Activated B cell treated with CpG ODN at 0.5 μM for 24 hours (primary cell): ENCODE data around the gene TMEM74B. TPM values are rescaled to one million over a fixed set of nuclear protein-coding genes. Genes with fewer than 3 reads are reported as not detected.

Experiments used
- ATAC-seq: fragments of 200-7000 bp; cut with Tn5 transposase; one replicate; pipeline ENCODE4 v1.10.0; 2021; ENCODE audit warnings: low read depth, mild to moderate bottlenecking, moderate library complexity
- CTCF ChIA-PET: fragments of 350-600 bp; sonication (Branson Sonifier 250); formaldehyde crosslinking; loops from one replicate; lab custom pipeline; 2021; ENCODE audit warnings: antibody characterized with exemption; lab: Charles Lee
- POLR2A ChIA-PET: fragments of 350-600 bp; sonication (Branson Sonifier 250); formaldehyde crosslinking; loops from one replicate; lab custom pipeline; 2021; ENCODE audit warnings: antibody characterized with exemption; lab: Charles Lee
- DNase-seq: peaks from one replicate; pipeline ENCODE4 v3.0.0; 2022
- H3K27ac Mint-ChIP-seq: one replicate; pipeline ENCODE4 v1.8.0; 2020; ENCODE audit warnings: mixed read lengths
- H3K27me3 Mint-ChIP-seq: one replicate; pipeline ENCODE4 v1.8.0; 2021; ENCODE audit warnings: mixed read lengths
- H3K36me3 Mint-ChIP-seq: one replicate; pipeline ENCODE4 v1.8.0; 2021; ENCODE audit warnings: low read depth, mixed read lengths
- H3K4me1 Mint-ChIP-seq: one replicate; pipeline ENCODE4 v1.8.0; 2021; ENCODE audit warnings: mixed read lengths
- H3K4me3 Mint-ChIP-seq: one replicate; pipeline ENCODE4 v1.8.0; 2020; ENCODE audit warnings: mild to moderate bottlenecking, mixed read lengths
- H3K9me3 Mint-ChIP-seq: one replicate; pipeline ENCODE4 v1.8.0; 2020; ENCODE audit warnings: mixed read lengths
- intact Hi-C: fragments of 100-400 bp; cut with micrococcal nuclease; formaldehyde crosslinking; loops from one replicate; pipeline ENCODE4 v1.15.1; 2024
- total RNA-seq: library from RNA; stranded (reverse); gene quantifications from 2 replicates; pipeline ENCODE4 v1.2.3, GENCODE V29; 2022
- TF ChIP-seq, protein P1 (sequence below): fragments of 200-600 bp; IDR thresholded peaks from one replicate; pipeline ENCODE4 v1.8.0; 2022; ENCODE audit warnings: antibody characterized with exemption, mild to moderate bottlenecking

Gene TMEM74B
- total RNA-seq, 1 donor from 2014 or later, result 0.20 TPM

GRCh38 chr20:1190847-1191246 is 6.1 kb upstream of the TMEM74B start:
- intact Hi-C loops, result no loop called here
- TF ChIP-seq, protein P1, sequence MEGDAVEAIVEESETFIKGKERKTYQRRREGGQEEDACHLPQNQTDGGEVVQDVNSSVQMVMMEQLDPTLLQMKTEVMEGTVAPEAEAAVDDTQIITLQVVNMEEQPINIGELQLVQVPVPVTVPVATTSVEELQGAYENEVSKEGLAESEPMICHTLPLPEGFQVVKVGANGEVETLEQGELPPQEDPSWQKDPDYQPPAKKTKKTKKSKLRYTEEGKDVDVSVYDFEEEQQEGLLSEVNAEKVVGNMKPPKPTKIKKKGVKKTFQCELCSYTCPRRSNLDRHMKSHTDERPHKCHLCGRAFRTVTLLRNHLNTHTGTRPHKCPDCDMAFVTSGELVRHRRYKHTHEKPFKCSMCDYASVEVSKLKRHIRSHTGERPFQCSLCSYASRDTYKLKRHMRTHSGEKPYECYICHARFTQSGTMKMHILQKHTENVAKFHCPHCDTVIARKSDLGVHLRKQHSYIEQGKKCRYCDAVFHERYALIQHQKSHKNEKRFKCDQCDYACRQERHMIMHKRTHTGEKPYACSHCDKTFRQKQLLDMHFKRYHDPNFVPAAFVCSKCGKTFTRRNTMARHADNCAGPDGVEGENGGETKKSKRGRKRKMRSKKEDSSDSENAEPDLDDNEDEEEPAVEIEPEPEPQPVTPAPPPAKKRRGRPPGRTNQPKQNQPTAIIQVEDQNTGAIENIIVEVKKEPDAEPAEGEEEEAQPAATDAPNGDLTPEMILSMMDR, result no peak
- Mint-ChIP-seq H3K36me3 (no peaks in the 10 kb centered on the region), H3K27me3 (peaks cover 10% of the 10 kb centered on the region), H3K27ac (no peak overlapping the region), H3K4me3 (no peak overlapping the region), H3K9me3 (no peaks in the 10 kb centered on the region), H3K4me1 (peaks cover 3% of the 10 kb centered on the region)
- ATAC-seq (no peak), DNase-seq (no peak)
- ChIA-PET CTCF (no interaction called here), POLR2A (no interaction called here)

- Mint-ChIP-seq H3K27me3 (peaks cover 11% of the 10 kb centered on the region), H3K4me3 (no peak overlapping the region), H3K4me1 (peaks cover 4% of the 10 kb centered on the region), H3K9me3 (no peaks in the 10 kb centered on the region), H3K36me3 (no peaks in the 10 kb centered on the region), H3K27ac (no peak overlapping the region)
- TF ChIP-seq, protein P1, result no peak
- ATAC-seq (no peak), DNase-seq (no peak)
- intact Hi-C loops, result no loop called here
- POLR2A ChIA-PET, result no interaction called here
- CTCF ChIA-PET, result no interaction called here
These were observed 5.0 kb upstream of the TMEM74B start for GRCh38 chr20:1189827-1190226.

DNA sequence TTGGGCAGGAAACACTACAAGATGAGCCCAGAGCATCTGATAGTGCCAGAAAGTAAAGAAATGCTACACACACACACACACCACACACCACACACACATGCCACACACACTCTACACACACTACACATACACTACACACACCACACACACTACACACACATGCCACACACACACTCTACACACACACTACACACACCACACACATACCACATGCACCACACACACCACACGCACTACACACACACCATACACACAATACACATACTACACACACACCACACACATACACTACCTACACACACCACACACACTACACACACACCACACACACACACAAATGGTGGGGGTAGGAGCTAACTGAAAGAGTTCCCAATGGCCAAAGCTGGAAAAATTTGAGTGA is 3.6 kb upstream of the TMEM74B start:
- no peak overlapping the region for H3K27ac Mint-ChIP-seq
- H3K4me1 Mint-ChIP-seq, result peaks cover 11% of the 10 kb centered on the region
- no peaks in the 10 kb centered on the region for H3K36me3 Mint-ChIP-seq
- intact Hi-C loops, result no loop called here
- DNase-seq, result no peak
- no peak overlapping the region for H3K4me3 Mint-ChIP-seq
- POLR2A ChIA-PET, result no interaction called here
- H3K9me3 Mint-ChIP-seq, result no peaks in the 10 kb centered on the region
- no peak for ATAC-seq
- TF ChIP-seq, protein P1, result no peak
- CTCF ChIA-PET, result no interaction called here
- H3K27me3 Mint-ChIP-seq, result peaks cover 25% of the 10 kb centered on the region

GRCh38 chr20:1187605-1188171 is 2.9 kb upstream of the TMEM74B start:
- ChIA-PET POLR2A (no interaction called here), CTCF (no interaction called here)
- ATAC-seq, result no peak
- H3K36me3 Mint-ChIP-seq, result no peaks in the 10 kb centered on the region
- H3K4me3 Mint-ChIP-seq, result no peak overlapping the region
- intact Hi-C loops, result no loop called here
- peaks cover 11% of the 10 kb centered on the region for H3K4me1 Mint-ChIP-seq
- TF ChIP-seq, protein P1, result no peak
- H3K9me3 Mint-ChIP-seq, result no peaks in the 10 kb centered on the region
- peaks cover 26% of the 10 kb centered on the region for H3K27me3 Mint-ChIP-seq
- H3K27ac Mint-ChIP-seq, result no peak overlapping the region
- no peak for DNase-seq

DNA sequence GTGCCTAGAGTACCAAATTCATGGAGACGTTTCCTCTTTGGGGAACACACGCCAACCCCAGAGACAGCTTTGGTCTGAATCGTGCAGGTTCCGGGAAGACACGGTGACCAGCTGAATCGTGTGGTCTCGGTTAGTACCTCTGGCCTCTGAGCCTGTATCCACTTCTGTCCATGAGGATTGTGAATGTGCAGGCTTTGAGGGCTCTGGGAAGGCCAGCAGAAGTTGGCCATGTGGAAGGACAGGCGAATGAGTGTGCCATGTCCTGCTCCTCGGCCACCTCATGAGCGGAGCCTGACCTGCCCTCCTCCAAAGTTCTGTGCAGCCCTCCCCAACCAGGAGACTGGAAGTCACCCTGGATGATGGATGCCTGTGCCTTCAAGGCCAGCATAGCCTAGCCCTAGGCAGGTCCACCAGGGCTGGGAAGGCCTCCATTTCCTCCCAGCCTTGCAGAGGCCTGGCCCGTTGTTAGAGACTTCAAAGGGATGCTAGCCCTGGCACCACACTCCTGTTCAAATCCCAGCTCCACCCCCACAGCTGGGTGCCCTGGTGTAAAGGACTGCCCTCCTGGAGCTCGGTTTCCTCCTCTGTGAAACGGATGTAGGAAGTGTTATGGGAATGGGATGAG is 1.7 kb upstream of the TMEM74B start:
- H3K27me3 Mint-ChIP-seq, result peaks cover 26% of the 10 kb centered on the region
- H3K4me1 Mint-ChIP-seq, result peaks cover 11% of the 10 kb centered on the region
- ChIA-PET POLR2A (no interaction called here), CTCF (no interaction called here)
- ATAC-seq (no peak), DNase-seq (no peak)
- H3K27ac Mint-ChIP-seq, result no peak overlapping the region
- TF ChIP-seq, protein P1, result no peak
- H3K36me3 Mint-ChIP-seq, result no peaks in the 10 kb centered on the region
- H3K9me3 Mint-ChIP-seq, result no peaks in the 10 kb centered on the region
- intact Hi-C loops, result no loop called here
- H3K4me3 Mint-ChIP-seq, result no peak overlapping the region
